SHP77 (cell line): ENCODE measurements around the gene RSPH1.

ENCODE experiments used
- DNase-seq, 2 experiments: peaks; one replicate each; lab custom pipeline; 2025; lab: John Stamatoyannopoulos, UW

The RSPH1 gene

DNA sequence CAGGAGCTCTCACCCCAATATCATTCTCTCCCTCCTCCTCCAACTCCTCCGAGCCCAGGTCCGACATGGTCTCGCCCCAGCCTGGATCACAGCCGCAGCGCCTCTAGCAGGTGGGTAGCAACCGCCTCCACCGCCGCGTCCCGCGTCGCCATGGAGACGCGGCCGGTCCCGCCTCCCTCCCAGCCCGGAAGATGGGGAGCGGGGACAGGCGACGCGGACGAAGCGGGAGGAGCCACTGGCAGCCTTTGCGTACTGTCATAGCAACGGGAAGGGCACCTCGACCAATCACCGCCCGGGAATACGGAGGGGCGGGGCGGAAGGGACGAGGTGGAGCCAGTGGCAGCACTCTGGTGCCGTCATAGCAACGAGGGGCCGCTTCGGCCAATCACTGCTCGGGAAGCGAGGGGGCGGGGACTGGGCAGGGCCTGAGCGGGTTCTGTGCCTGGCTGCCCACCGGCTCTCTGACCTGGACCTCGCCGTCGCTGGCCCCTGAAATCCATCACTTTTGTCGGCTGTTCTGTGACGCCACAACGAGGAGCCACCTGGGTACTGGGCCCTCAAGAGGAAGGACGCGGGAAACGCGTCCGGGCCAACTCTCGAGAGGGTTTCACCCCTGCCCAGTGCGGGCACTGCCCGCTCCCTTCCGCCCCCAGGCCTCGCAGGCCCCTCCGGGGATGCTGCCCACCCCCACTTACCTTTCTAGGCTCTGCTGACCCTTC is at the start of gene RSPH1:
TSS of gene RSPH1 (minus strand) at position 105 of the 719 bp plus-strand sequence. CDS start at position 67, 38 bp downstream.
- DNase-seq: peak; percentile 96 to 97

DNA sequence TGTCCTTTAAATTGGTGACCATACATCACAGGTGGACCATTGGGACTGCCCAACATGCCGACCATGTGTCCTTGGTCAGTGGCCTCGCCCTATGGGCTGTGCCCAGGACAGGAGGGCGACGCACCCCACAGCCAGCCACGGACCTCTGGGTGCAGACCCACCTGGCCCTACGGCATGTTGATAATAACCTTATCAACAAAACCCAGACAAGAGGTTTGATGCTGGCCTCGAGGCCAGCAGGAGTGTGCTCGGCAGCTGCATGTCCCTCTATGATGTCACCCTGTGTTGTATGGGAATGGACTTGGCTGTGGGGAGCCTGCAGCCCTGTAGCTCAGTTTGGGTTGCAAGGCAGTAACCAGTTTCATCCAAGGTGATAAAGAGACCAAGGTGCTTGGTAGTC is 49.7 kb upstream of the RSPH1 start:
- no peak for DNase-seq

DNA sequence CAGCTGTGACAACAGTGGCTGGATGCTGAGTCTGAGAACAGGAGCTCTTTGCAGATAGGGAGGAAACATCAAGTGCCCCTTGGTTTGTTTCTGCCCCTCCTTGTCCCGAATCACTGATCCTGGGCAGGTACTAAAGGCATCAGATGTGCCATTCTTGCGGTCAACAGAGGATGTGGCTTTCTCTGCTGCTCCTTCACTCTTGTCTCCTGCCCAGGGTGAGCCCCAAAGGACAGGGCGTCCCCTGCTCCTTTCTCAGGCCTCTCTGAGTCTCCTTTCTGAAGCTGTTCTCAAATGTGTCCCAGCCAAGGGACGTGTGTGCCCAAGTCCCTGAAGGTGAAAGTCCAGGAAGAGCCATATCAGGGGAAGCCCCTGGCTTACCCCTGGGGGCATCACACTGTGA is 49.3 kb upstream of the RSPH1 start:
- DNase-seq: no peak

DNA sequence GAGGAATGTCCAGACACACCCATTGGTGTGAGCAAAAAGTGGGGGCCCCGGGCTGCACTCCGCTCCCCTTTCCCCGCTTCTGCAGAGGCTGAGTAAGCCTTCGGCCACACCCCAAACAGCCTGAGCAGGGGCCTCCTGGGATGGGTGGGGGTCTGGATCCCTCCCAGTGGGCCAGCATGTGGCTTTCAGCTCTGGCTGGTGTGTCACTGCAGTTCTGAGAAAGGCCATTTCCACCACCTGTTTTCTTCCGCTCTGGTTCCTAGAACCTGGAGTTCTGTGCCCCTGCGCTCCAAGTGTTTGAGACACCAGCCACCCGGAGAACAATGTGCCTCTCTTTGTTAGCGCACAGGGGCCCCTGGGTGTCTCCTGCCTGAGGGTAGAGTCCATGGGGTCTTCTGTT is 48.5 kb upstream of the RSPH1 start:
- DNase-seq: no peak

DNA sequence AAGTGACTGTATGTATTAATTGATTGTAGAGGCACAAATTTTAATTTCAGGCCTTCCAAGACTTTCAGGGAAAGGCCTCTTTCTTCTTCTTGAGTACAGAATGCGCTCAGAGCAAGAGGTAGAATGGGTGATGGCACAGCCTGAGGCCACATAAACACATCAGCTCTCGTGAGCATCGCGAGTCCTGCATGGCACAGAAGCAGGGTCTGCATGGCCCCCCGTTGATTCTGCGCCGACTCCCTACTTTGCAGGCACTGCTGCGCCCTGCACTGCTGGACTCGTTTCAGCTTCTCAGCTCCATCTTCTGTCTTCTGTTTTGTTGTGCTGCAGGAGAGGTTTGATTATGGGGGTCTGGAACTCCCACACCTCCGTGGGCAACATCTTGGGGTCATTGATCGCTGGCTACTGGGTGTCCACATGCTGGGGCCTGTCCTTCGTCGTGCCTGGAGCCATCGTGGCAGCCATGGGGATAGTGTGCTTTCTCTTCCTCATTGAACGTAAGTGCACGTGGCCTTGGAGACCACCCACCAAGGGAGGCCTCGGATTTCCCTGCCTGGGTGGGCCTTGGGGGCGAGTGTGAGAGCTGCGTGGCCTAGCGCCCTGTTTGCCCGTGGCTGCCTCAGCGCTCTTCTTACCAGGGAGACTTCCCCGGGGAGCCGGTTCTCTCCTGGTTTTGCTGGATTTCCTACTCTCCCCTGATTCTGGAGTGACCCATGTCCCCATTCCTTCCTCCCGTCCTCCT is 47.3 kb upstream of the RSPH1 start:
- no peak for DNase-seq

DNA sequence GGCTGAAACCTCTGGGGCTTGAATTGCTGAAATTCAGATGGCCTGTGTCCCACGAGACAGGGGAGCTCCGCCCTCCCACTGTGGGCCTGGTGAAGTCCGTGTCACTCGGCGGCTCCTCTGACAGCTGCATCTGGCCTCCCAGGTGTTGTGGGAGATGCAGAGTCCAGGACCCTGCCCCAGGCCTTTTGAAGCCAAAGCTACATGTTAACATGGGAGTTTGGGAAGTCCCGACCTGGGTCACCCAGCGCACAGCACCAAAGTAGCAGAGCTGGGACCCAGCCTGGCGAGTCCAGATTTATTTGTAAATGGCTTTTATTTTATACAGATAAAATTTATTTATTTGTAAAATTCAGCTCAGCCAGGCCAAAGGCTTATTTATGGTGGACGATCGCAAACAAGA is 46.6 kb upstream of the RSPH1 start:
- DNase-seq: no peak

DNA sequence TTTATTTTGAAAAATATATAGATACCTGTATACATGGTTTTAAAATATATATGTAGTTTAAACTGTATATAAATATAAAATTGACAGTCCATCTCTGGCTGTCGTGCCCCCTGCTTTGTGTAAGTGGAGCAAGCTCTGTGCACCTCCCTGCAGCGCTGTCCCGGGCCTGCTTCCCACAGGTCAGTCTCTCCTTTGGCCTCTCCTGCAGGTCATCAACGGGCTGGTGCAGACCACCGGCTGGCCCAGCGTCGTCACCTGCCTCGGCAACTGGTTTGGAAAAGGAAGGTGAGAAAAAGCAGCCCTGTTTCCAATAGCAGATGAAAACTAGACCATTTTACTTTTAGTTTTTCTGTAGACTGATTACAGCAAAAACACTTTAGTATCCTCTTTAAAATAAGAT is 46.2 kb upstream of the RSPH1 start:
- no peak for DNase-seq

DNA sequence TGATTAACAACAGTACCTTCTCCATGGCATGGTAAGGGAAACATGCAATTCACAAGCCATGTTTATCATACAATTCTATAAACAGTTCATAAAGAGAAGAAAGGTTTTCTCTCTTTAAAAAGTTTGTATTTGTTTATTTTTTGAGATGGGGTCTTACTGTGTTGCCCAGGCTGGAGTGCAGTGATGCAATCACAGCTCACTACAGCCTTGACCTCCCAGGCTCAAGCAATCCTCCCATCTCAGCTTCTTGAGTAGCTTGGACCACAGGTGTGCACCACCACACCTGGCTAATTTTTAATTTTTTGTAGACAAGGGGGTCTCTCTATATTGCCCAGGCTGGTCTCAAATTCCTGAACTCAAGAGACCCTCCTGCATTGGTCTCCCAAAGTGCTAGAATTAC is 45.6 kb upstream of the RSPH1 start:
- DNase-seq: no peak

DNA sequence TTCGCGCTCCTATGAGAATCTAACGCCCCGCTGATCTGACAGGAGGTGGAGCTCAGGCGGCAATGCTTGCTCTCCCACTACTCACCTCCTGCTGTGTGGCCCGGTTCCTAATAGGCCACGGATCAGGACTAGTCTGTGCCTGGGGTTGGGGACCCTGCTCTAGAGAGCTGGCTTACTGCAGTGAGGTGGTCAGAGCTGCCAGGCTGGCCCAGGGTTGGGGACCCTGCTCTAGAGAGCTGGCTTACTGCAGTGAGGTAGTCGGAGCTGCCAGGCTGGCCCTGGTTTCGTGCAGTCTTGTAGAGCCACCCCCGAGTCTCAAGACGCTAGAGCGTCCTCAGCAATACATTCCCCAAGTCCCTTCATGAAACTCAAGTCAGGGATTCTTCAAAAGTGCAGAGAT is 45.1 kb upstream of the RSPH1 start:
- DNase-seq: no peak

DNA sequence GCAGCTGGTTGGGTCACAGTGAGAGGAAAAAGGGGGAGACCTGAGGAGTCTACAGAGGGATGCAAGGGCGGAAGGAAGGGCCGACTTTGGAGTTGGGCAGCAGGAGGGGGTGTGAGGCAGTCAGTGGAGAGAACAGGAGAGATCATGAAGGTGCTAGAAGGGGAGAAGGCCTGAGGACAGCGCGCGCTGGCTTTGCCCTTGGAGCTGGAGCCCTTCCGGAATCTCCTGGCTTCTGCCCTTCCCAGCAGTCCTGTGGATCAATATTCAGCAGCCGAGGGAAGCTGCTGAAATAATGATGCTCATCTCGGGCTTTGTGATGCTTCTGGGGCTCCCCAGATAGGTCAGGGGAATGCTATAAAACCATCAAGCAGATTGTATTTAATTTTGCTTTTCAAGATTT is 44.4 kb upstream of the RSPH1 start:
- no peak for DNase-seq

DNA sequence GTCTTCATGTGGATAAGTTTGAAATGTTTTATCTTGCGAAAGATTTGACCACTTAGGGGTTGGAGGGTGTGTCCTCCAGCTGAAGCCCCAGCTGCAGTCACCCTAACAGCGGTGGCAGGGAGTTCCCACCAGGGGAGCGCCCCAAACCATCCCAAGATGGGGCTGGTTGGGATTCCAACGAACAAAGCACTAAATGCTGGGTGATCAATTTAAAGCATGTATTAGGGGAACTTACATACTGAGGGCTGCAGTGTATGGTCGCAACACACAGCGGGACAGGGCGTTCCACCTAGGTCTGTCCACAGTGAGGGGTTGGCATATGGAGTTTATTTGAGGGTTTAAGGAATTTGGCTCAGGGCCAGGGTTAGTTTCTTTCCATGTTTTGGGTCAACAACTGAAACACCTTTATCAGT is 43.9 kb upstream of the RSPH1 start:
- DNase-seq: no peak

DNA sequence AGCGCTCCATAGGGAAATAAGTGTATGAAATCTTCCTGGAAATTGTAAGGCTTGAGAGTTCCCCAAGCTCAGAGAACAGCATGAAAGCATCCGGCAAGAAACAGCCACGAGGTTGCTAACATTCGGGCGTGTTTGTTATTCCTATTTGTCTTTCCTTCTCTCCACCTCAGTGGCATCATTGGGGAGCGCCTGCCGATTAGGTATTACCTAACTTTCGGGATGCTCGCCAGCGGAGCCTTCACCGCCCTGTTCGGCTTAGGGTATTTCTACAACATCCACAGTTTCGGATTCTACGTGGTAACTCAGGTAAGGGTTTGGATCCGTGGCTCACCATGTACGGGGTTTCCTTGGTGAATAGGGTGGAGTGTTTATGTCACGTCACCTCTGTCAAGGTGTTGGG is 43.3 kb upstream of the RSPH1 start:
- DNase-seq: no peak

DNA sequence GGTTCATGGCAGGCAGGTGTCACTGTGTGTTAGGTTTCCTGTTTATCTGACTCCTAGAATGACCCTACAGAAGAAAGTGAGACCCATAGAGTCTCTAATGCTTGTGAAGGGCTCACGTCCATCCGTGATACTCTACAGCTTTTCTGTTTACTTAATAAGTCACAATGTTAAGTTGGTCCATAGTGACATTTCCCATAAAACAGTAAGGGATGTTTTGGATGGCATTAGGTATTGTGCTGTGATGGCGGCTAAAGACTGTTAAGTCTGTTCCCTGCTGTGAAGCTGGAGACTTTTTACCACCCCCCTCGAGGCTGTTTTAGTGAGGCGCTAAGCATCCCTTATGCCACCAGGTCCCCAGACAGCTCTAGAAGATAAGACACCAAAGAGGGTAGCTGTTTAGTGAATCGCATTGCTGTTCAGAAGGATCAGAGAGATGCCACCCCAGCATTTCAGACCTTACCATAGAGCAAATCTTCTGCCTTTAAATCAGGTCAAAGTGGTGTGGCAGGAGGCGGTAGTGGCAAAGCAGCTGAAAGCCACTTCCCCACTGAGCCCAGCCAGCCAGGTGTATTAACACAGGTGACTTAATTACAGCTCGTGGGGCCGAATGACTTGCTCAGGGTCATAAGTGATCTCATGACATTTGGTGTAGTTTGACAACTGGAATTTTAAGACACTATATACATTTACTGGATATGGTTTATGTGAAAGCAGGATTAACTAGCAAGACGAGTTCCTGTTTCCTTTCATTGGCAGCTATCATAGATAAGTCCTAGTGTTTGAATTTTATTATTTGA is 42.7 kb upstream of the RSPH1 start:
- no peak for DNase-seq

DNA sequence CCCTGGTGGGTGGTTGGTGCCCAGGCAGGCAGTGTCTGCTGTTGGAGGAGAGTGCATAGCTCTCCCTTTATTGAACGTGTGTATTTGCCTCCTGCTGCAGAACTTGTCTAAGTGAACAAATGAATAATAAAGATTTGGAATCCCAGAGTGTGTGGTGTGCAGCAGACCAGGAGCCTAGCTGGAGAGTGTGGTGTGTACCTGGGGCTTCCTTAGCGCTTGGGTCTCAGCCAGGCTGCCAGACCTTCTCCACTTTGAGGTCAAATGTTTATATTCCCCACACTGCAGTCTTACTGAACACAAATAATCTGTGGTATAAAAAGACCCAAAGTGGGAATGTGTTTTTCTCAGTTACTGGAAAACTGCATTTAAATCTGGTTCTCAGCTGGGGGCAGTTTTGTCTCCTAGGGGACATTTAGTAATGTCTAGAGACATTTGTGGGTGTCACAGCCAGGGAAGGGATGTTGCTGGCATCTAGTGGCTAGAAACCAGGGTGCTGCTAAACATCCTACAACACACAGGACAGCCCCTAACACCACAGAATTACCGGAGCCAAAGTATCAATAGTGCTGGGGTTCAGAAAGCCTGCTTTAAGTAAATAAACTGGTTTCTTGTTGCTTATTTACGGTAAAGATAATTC is 41.2 kb upstream of the RSPH1 start:
- no peak for DNase-seq

DNA sequence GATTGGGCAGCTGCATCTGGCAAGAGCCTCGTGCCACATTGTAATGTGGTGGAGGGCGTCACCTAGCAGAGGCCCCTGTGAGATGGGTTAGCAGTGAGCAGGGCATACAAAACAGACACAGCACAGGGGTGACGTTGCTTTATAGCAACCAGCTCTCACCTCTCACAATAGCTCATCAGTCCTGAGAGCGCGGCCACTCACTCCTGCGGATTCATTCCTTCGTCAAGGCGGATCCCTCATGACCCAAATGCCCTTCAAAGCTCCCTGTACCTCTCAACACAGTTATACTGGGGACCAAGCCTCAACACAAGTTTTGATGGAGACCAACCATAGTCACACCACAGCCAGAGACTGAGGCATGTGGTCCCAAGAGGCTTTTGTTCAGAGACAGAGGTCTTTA is 40.6 kb upstream of the RSPH1 start:
- DNase-seq: no peak

DNA sequence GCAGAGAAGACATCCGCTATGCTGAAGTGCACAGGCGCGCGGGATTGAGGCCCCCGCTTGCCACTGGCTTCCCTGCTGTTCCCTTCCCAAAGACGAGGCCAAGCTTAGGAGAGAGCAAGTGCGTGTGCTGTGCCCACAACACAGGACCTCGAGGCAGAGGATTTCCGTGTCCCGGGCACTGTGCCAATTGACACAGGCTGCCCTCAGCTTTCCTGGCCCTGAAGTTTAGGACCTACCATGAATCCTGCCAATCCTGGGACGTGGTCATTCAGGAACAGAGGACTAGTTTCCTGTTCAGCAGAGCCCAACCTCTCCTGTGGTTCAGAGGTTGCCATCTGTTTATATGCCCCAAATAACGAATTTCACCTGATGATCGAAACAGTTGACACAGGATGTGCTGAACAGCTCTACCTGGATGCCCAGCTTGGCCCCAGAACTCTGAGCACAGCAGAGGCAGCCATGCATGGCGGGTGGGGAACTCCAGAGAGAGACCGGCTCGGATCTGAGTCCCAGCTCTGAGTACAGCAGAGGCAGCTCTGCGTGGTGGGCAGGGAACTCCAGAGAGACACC is 39.7 kb upstream of the RSPH1 start:
- no peak for DNase-seq

DNA sequence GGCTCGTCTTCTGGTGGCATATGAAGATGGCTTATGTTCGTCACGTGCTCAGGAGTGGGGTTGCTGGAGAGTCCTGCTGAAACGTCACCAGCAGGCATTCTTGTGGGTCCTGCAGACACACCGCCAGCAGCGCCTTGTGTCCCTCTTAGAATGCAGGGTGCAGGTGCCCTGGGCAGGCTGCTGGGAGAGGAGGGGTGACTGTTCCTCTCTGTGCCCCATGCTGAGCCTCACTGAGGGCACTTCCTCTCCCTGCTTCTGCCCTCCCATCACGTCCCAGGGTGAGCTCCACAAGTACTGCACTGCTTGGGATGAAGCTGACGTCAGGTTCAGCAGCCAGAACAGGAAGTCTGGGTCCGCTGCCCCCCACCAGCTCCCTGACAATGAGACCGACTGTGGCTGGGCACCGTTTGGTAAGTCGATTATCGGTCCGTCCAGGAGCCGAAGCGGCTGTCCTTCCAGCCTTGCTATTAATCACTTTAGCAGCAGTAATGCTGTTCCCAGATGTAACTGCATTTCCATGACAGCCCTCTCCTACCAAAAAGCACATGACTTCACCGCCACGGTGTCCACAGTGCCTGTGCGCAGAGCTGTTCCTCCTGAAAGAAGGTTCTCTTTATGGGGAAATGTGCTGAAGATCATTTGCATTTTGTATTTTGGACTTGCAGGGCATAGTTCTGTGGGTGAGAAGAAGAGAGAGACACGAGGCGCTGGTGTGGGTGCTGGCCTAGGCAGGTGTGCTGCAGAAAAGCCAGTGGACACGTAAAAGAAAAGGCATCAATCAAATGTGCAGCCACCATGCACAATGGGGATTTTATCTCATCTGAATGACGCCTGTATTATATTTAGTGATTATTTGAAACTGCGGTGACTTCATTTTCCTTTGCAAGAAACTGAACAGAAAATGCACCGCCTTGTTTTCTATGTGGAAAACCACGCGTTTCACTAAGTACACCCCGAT is 38.7 kb upstream of the RSPH1 start:
- DNase-seq: no peak

DNA sequence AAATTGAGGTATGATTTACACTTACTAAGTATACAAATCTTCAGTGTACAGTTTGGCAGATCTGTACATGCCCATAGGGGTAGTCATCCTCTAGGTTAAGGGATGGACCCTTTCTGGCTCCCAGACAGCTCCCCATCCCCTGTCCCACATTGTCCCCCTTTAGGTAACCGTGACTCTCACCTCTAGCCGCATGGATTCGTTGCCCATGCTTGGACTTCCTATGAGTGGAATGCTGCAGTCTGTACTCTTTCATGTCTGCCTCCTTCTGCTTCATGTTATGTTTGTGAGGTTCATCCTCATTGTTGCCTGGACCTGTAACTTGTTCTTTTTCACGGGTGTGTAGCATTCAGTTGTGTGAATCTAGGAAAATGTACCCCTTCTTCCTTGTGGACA is 37.9 kb upstream of the RSPH1 start:
- no peak for DNase-seq

DNA sequence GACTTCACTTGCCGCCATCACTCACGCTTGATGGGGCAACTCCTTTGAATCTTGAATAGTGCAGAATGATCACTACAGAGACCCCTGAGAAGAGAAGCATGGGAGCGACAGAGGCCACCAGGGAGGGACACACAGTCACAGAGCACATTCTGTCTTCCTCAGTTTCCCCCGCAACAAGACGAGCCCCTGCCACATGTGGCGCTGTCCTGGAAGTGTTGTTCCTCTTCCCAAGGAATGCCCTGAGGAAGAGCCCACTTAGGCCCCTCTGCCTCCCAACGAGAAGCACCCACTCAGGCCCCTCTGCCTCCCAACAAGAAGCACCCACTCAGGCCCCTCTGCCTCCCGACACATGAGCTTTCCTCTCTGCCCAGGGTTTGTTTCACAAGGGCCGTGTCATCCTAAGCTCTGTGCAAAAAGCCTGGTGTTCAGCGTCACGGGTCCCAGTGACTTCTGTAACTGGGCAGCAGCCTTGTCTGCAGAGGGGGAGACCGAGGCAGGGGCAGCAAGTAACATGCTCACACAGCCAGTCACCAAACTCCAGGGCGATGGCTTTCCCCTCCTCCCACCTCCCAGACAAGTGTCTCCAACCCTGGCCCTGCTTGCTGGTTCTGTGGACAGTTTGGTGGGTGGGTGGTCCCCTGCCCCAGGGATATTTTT is 37.4 kb upstream of the RSPH1 start:
- no peak for DNase-seq

DNA sequence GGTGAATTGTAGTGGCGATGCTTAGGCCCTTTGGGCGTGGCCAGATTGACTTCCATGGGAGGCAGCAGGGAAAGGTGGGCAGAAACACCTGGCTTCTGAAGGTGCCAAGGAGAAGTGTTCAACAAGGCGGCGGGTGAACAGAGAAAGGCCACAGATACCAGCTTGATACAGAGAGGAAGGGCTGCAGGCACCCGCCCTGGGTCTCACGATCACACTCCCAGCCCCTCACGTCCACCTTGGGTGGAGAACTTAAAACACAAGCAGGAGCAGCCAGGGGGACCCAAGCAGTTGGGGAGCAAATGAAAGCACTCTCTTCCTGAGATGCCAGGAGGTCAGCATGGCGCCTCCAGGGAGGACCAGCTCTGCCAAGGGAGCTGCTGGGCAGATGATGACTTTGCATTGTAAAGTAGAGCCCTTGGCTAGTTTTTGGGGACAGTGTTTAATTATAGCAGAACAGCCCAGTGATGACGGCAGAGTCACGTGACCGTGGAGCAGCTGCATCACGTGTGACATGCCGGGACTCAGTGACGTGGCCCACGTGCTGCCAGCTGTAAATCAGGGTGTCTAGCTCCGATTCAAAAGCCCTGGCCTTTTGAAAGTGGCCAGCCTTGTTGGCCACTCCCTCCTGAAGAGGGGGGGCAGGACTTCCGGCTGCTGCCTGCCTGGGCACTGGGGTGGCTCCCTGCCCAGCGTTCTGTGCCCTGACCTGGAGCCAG is 36.6 kb upstream of the RSPH1 start:
- DNase-seq: peak; percentile 87 to 94
